ENCODE data around the gene KCNQ1. TPM values are rescaled to one million over a fixed set of nuclear protein-coding genes. Genes with fewer than 3 reads are reported as not detected.
A peak's percentile ranks its signal among the peaks of the same experiment; 100 is the strongest.

Gene KCNQ1
- total RNA-seq, 2 experiments from 2014 or later: 24.2 to 26.6 TPM

- H3K4me3 Mint-ChIP-seq: no peak overlapping the region
- H3K27me3 Mint-ChIP-seq: peaks cover 13% of the 10 kb centered on the region
- H3K9me3 Mint-ChIP-seq: no peaks in the 10 kb centered on the region
- POLR2A ChIA-PET: interaction anchor here (0.8 to 3.5 kb wide), 3 partner anchors 39 to 490 kb away, joined by 4 to 22 read pairs (median 21); partner anchors contain the start of genes PHLDA2 and TSSC4
- DNase-seq (peak; percentile 39), ATAC-seq (ENCODE audit: low read depth) (no peak)
- H3K4me1 Mint-ChIP-seq: peaks cover 15% of the 10 kb centered on the region
- H3K27ac Mint-ChIP-seq: no peak overlapping the region
- no peaks in the 10 kb centered on the region for H3K36me3 Mint-ChIP-seq
These were observed 445.9 kb downstream of the KCNQ1 start for GRCh38 chr11:2890466-2891294.

- peak overlapping the region; percentile 89 for H3K27ac Mint-ChIP-seq
- ATAC-seq (ENCODE audit: low read depth) (no peak), DNase-seq (no peak)
- no peaks in the 10 kb centered on the region for H3K9me3 Mint-ChIP-seq
- POLR2A ChIA-PET: interaction anchor here (0.8 to 3.5 kb wide), 10 partner anchors 11 to 491 kb away, joined by 3 to 22 read pairs (median 4); partner anchors contain the start of genes PHLDA2 and TSSC4
- peaks cover 11% of the 10 kb centered on the region for H3K27me3 Mint-ChIP-seq
- peaks cover 15% of the 10 kb centered on the region for H3K4me1 Mint-ChIP-seq
- H3K36me3 Mint-ChIP-seq: no peaks in the 10 kb centered on the region
- peak overlapping the region; percentile 83 for H3K4me3 Mint-ChIP-seq
These were observed 446.8 kb downstream of the KCNQ1 start for GRCh38 chr11:2891326-2892214.

- H3K27ac Mint-ChIP-seq: peak overlapping the region; percentile 89
- POLR2A ChIA-PET: interaction anchor here (0.9 to 3.5 kb wide), 10 partner anchors 10 to 492 kb away, joined by 3 to 22 read pairs (median 4); partner anchors contain the start of genes PHLDA2 and TSSC4
- no peaks in the 10 kb centered on the region for H3K36me3 Mint-ChIP-seq
- H3K9me3 Mint-ChIP-seq: no peaks in the 10 kb centered on the region
- peaks cover 15% of the 10 kb centered on the region for H3K4me1 Mint-ChIP-seq
- peak; percentile 78 for DNase-seq
- ATAC-seq (ENCODE audit: low read depth): peak; percentile 69
- peak overlapping the region; percentile 83 for H3K4me3 Mint-ChIP-seq
- H3K27me3 Mint-ChIP-seq: peaks cover 3% of the 10 kb centered on the region
These were observed 447.6 kb downstream of the KCNQ1 start for GRCh38 chr11:2892215-2892966.

- Mint-ChIP-seq H3K36me3 (no peaks in the 10 kb centered on the region), H3K4me1 (peaks cover 19% of the 10 kb centered on the region), H3K27ac (peak overlapping the region; percentile 89), H3K9me3 (no peaks in the 10 kb centered on the region), H3K4me3 (peak overlapping the region; percentile 83), H3K27me3 (peaks cover 2% of the 10 kb centered on the region)
- ATAC-seq (ENCODE audit: low read depth) (peak; percentile 76), DNase-seq (no peak)
- POLR2A ChIA-PET: interaction anchor here (0.9 to 3.5 kb wide), 11 partner anchors 10 to 492 kb away, joined by 3 to 22 read pairs (median 4); partner anchors contain the start of genes PHLDA2 and TSSC4
These were observed 448.2 kb downstream of the KCNQ1 start for GRCh38 chr11:2892967-2893528.

GRCh38 chr11:2893935-2894334 is 449.1 kb downstream of the KCNQ1 start:
- no peaks in the 10 kb centered on the region for H3K36me3 Mint-ChIP-seq
- no peaks in the 10 kb centered on the region for H3K9me3 Mint-ChIP-seq
- no peaks in the 10 kb centered on the region for H3K27me3 Mint-ChIP-seq
- no peak overlapping the region for H3K4me3 Mint-ChIP-seq
- DNase-seq (no peak), ATAC-seq (ENCODE audit: low read depth) (no peak)
- POLR2A ChIA-PET: interaction anchor here (1.0 to 3.5 kb wide), 3 partner anchors 9 to 48 kb away, joined by 3 to 21 read pairs (median 20); partner anchors contain the start of gene PHLDA2
- H3K27ac Mint-ChIP-seq: no peak overlapping the region
- peaks cover 28% of the 10 kb centered on the region for H3K4me1 Mint-ChIP-seq

GRCh38 chr11:2896047-2896446 is 451.2 kb downstream of the KCNQ1 start:
- no peaks in the 10 kb centered on the region for H3K36me3 Mint-ChIP-seq
- POLR2A ChIA-PET: no interaction called here
- H3K9me3 Mint-ChIP-seq: no peaks in the 10 kb centered on the region
- no peak overlapping the region for H3K27ac Mint-ChIP-seq
- ATAC-seq (ENCODE audit: low read depth) (no peak), DNase-seq (no peak)
- no peaks in the 10 kb centered on the region for H3K27me3 Mint-ChIP-seq
- H3K4me3 Mint-ChIP-seq: no peak overlapping the region
- peaks cover 37% of the 10 kb centered on the region for H3K4me1 Mint-ChIP-seq

- Mint-ChIP-seq H3K36me3 (no peaks in the 10 kb centered on the region), H3K4me3 (no peak overlapping the region), H3K27me3 (no peaks in the 10 kb centered on the region), H3K27ac (peak overlapping the region; percentile 56), H3K4me1 (peaks cover 30% of the 10 kb centered on the region), H3K9me3 (no peaks in the 10 kb centered on the region)
- POLR2A ChIA-PET: no interaction called here
- ATAC-seq (ENCODE audit: low read depth) (no peak), DNase-seq (no peak)
These were observed 452.2 kb downstream of the KCNQ1 start for GRCh38 chr11:2897048-2897447.

GRCh38 chr11:2898366-2899079 is 453.7 kb downstream of the KCNQ1 start:
- peak; percentile 72 for ATAC-seq (ENCODE audit: low read depth)
- H3K27me3 Mint-ChIP-seq: no peaks in the 10 kb centered on the region
- peaks cover 23% of the 10 kb centered on the region for H3K4me1 Mint-ChIP-seq

More at GRCh38 chr11:2898366-2899079, 453.7 kb downstream of the KCNQ1 start:
- no peaks in the 10 kb centered on the region for H3K9me3 Mint-ChIP-seq
- POLR2A ChIA-PET: interaction anchor here (0.8 to 1.7 kb wide), 4 partner anchors 20 to 365 kb away, joined by 3 to 6 read pairs (median 4); partner anchors contain the start of gene PHLDA2
- H3K36me3 Mint-ChIP-seq: no peaks in the 10 kb centered on the region
- peak overlapping the region; percentile 89 for H3K4me3 Mint-ChIP-seq
- H3K27ac Mint-ChIP-seq: peak overlapping the region; percentile 99
- peak; percentile 68 for DNase-seq

Other genes starting within 250 kb of the KCNQ1 start
- gene ASCL2, start 174.4 kb upstream of the KCNQ1 start, total RNA-seq: under 1 TPM; 0.62 to 0.80 TPM
- gene C11orf21, start 143.1 kb upstream of the KCNQ1 start, total RNA-seq: 10 to 100 TPM; 51.0 to 55.3 TPM
- 10 to 100 TPM; 49.5 to 52.3 TPM for gene TSPAN32, start 143.0 kb upstream of the KCNQ1 start, total RNA-seq
- 100 to 1,000 TPM; 149 to 154 TPM for gene CD81, start 67.7 kb upstream of the KCNQ1 start, total RNA-seq
- gene TSSC4, start 44.3 kb upstream of the KCNQ1 start, total RNA-seq: 10 to 100 TPM; 46.8 to 48.2 TPM
- not detected for gene TRPM5, start 494 bp upstream of the KCNQ1 start, total RNA-seq